C4-2B (cell line): ENCODE measurements around the gene MITF.

ENCODE experiments used
- H3K27ac ChIP-seq: fragments of 450-650 bp; 2 replicates; pipeline ENCODE4 v1.5.1; 2017
- CTCF ChIP-seq: fragments of 450-650 bp; conservative IDR thresholded peaks from 2 replicates; pipeline ENCODE4 v1.5.1; 2017; ENCODE audit warnings: mild to moderate bottlenecking
- ZFX ChIP-seq: fragments of 450-650 bp; IDR thresholded peaks from 2 replicates; pipeline ENCODE4 v1.6.1; 2017

MITF gene

GRCh38 chr3:69777582-69777967 lies 38.3 kb downstream of the MITF start:
- TF ChIP-seq ZFX (no peak), CTCF (no peak)

GRCh38 chr3:69781593-69781992 lies 42.3 kb downstream of the MITF start:
- no peak for TF ChIP-seq CTCF
- TF ChIP-seq ZFX, result no peak
- H3K27ac ChIP-seq, result no peak overlapping the region

More at GRCh38 chr3:69777582-69777967, 38.3 kb downstream of the MITF start:
- no peak overlapping the region for H3K27ac ChIP-seq

GRCh38 chr3:69784954-69785514 lies 45.8 kb downstream of the MITF start:
- H3K27ac ChIP-seq, result no peak overlapping the region
- TF ChIP-seq ZFX (no peak), CTCF (no peak)

- TF ChIP-seq CTCF (no peak), ZFX (no peak)
- no peak overlapping the region for H3K27ac ChIP-seq
These were observed 46.6 kb downstream of the MITF start for GRCh38 chr3:69785769-69786320.

- TF ChIP-seq ZFX, result no peak
- H3K27ac ChIP-seq, result no peak overlapping the region
These were observed 47.6 kb downstream of the MITF start for GRCh38 chr3:69786854-69787253.

- no peak for TF ChIP-seq ZFX
- no peak for TF ChIP-seq CTCF
- H3K27ac ChIP-seq, result no peak overlapping the region
These were observed 48.3 kb downstream of the MITF start for GRCh38 chr3:69787436-69788168.

- TF ChIP-seq ZFX, result no peak
- no peak for TF ChIP-seq CTCF
- H3K27ac ChIP-seq, result no peak overlapping the region
These were observed 51.8 kb downstream of the MITF start for GRCh38 chr3:69791106-69791505.
